ENCODE results near the gene MFNG. TPM values are rescaled to one million over a fixed set of nuclear protein-coding genes. Genes with fewer than 3 reads are reported as not detected.

Gene MFNG
- total RNA-seq, 1 donor from 2014 or later, result 3.2 TPM

- TF ChIP-seq CTCF (IDR thresholded peaks at IDR 0.05; ENCODE audit: unreplicated experiment), result no peak
- Mint-ChIP-seq H3K27ac (peak overlapping the region; percentile 99), H3K4me3 (ENCODE audit: low read depth) (no peak overlapping the region), H3K27me3 (no peaks in the 10 kb centered on the region), H3K9me3 (ENCODE audit: low read depth) (no peaks in the 10 kb centered on the region), H3K4me1 (ENCODE audit: low read depth) (peaks cover 52% of the 10 kb centered on the region), H3K36me3 (ENCODE audit: insufficient read depth) (peaks cover 13% of the 10 kb centered on the region)
- no peak for DNase-seq (ENCODE audit: low spot score, unreplicated experiment)
Measured at GRCh38 chr22:37503850-37504249, 17.7 kb upstream of the MFNG start.

- Mint-ChIP-seq H3K27me3 (no peaks in the 10 kb centered on the region), H3K36me3 (ENCODE audit: insufficient read depth) (peaks cover 15% of the 10 kb centered on the region)
Measured at GRCh38 chr22:37503183-37503683, 17.0 kb upstream of the MFNG start.

GRCh38 chr22:37502342-37503182 is 16.4 kb upstream of the MFNG start:
- TF ChIP-seq CTCF (IDR thresholded peaks at IDR 0.05; ENCODE audit: unreplicated experiment), result no peak
- H3K4me3 Mint-ChIP-seq (ENCODE audit: low read depth), result no peak overlapping the region
- no peak for DNase-seq (ENCODE audit: low spot score, unreplicated experiment)
- peak overlapping the region; percentile 99 for H3K27ac Mint-ChIP-seq
- H3K27me3 Mint-ChIP-seq, result no peaks in the 10 kb centered on the region
- peaks cover 47% of the 10 kb centered on the region for H3K4me1 Mint-ChIP-seq (ENCODE audit: low read depth)
- no peaks in the 10 kb centered on the region for H3K9me3 Mint-ChIP-seq (ENCODE audit: low read depth)
- H3K36me3 Mint-ChIP-seq (ENCODE audit: insufficient read depth), result peaks cover 9% of the 10 kb centered on the region

More at GRCh38 chr22:37503183-37503683, 17.0 kb upstream of the MFNG start:
- no peak for TF ChIP-seq CTCF (IDR thresholded peaks at IDR 0.05; ENCODE audit: unreplicated experiment)
- H3K27ac Mint-ChIP-seq, result peak overlapping the region; percentile 99
- no peak overlapping the region for H3K4me3 Mint-ChIP-seq (ENCODE audit: low read depth)
- H3K4me1 Mint-ChIP-seq (ENCODE audit: low read depth), result peaks cover 52% of the 10 kb centered on the region
- no peaks in the 10 kb centered on the region for H3K9me3 Mint-ChIP-seq (ENCODE audit: low read depth)
- DNase-seq (ENCODE audit: low spot score, unreplicated experiment), result no peak

GRCh38 chr22:37501610-37502341 is 15.6 kb upstream of the MFNG start:
- Mint-ChIP-seq H3K27me3 (no peaks in the 10 kb centered on the region), H3K4me3 (ENCODE audit: low read depth) (peak overlapping the region; percentile 60), H3K27ac (peak overlapping the region; percentile 99), H3K4me1 (ENCODE audit: low read depth) (peaks cover 47% of the 10 kb centered on the region), H3K36me3 (ENCODE audit: insufficient read depth) (peaks cover 12% of the 10 kb centered on the region), H3K9me3 (ENCODE audit: low read depth) (no peaks in the 10 kb centered on the region)
- no peak for TF ChIP-seq CTCF (IDR thresholded peaks at IDR 0.05; ENCODE audit: unreplicated experiment)
- peak; percentile 73 for DNase-seq (ENCODE audit: low spot score, unreplicated experiment)
